ENCODE measurements around the gene ANK2. TPM values are rescaled to one million over a fixed set of nuclear protein-coding genes. Genes with fewer than 3 reads are reported as not detected.

Gene ANK2
- total RNA-seq, 2 donors from 2014 or later, result 70.0 to 124 TPM

DNA sequence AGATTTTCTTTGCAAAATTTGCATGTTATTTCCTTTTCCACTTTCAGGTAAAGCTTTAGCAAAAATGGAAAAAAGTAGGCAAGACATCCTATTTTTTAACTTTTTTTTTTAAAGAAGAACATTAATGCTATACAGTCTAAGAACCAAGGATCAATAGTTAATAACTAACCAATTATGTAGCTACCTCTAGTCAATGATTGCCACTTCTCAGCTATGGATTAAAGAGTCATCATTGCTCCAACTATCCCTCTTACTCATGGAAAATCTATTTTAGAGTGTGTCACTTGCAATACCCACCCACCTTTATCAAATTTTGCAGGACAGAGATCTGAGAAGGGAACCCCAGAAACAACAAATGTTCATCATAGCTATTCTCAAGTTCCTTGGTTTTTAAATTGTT lies 223.1 kb downstream of the ANK2 start:
- Histone ChIP-seq H3K9ac (ENCODE audit: extremely low read depth, low read length, poor library complexity, severe bottlenecking) (no peak overlapping the region), H3K27ac (ENCODE audit: low read depth, low read length) (no peak overlapping the region), H3K4me1 (ENCODE audit: control insufficient read depth, insufficient read depth, low read length) (peaks cover 8% of the 10 kb centered on the region), H3K27me3 (ENCODE audit: control insufficient read depth, insufficient read depth, low read length, poor library complexity, severe bottlenecking) (no peaks in the 10 kb centered on the region), H3K36me3 (ENCODE audit: control insufficient read depth, insufficient read depth, low read length) (peaks cover 30% of the 10 kb centered on the region), H3K9me3 (ENCODE audit: control insufficient read depth, low read length) (no peaks in the 10 kb centered on the region), H3K4me3 (ENCODE audit: low read length) (no peak overlapping the region)
- TF ChIP-seq, protein P1, sequence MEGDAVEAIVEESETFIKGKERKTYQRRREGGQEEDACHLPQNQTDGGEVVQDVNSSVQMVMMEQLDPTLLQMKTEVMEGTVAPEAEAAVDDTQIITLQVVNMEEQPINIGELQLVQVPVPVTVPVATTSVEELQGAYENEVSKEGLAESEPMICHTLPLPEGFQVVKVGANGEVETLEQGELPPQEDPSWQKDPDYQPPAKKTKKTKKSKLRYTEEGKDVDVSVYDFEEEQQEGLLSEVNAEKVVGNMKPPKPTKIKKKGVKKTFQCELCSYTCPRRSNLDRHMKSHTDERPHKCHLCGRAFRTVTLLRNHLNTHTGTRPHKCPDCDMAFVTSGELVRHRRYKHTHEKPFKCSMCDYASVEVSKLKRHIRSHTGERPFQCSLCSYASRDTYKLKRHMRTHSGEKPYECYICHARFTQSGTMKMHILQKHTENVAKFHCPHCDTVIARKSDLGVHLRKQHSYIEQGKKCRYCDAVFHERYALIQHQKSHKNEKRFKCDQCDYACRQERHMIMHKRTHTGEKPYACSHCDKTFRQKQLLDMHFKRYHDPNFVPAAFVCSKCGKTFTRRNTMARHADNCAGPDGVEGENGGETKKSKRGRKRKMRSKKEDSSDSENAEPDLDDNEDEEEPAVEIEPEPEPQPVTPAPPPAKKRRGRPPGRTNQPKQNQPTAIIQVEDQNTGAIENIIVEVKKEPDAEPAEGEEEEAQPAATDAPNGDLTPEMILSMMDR (conservative IDR thresholded peaks at IDR 0.05), result no peak
- no peak for DNase-seq
- Mint-ChIP-seq H3K27me3 (ENCODE audit: insufficient read depth) (no peaks in the 10 kb centered on the region), H3K4me3 (no peak overlapping the region), H3K36me3 (ENCODE audit: low read depth) (peaks cover 34% of the 10 kb centered on the region), H3K9me3 (peaks cover under 1% of the 10 kb centered on the region), H3K27ac (no peak overlapping the region), H3K4me1 (peaks cover 36% of the 10 kb centered on the region)

GRCh38 chr4:113273721-113274220 lies 224.3 kb downstream of the ANK2 start:
- H3K4me3 Mint-ChIP-seq, result no peak overlapping the region
- no peak for DNase-seq
- no peaks in the 10 kb centered on the region for H3K27me3 ChIP-seq (ENCODE audit: control insufficient read depth, insufficient read depth, low read length, poor library complexity, severe bottlenecking)
- no peaks in the 10 kb centered on the region for H3K9me3 ChIP-seq (ENCODE audit: control insufficient read depth, low read length)
- H3K27me3 Mint-ChIP-seq (ENCODE audit: insufficient read depth), result no peaks in the 10 kb centered on the region
- H3K4me1 ChIP-seq (ENCODE audit: control insufficient read depth, insufficient read depth, low read length), result peaks cover 8% of the 10 kb centered on the region
- H3K27ac Mint-ChIP-seq, result peak overlapping the region; percentile 49
- H3K36me3 ChIP-seq (ENCODE audit: control insufficient read depth, insufficient read depth, low read length), result peaks cover 40% of the 10 kb centered on the region
- TF ChIP-seq, protein P1 (conservative IDR thresholded peaks at IDR 0.05), result no peak
- no peak overlapping the region for H3K4me3 ChIP-seq (ENCODE audit: low read length)
- peaks cover 29% of the 10 kb centered on the region for H3K36me3 Mint-ChIP-seq (ENCODE audit: low read depth)
- H3K27ac ChIP-seq (ENCODE audit: low read depth, low read length), result no peak overlapping the region
- no peak overlapping the region for H3K9ac ChIP-seq (ENCODE audit: extremely low read depth, low read length, poor library complexity, severe bottlenecking)
- H3K9me3 Mint-ChIP-seq, result no peaks in the 10 kb centered on the region
- peaks cover 29% of the 10 kb centered on the region for H3K4me1 Mint-ChIP-seq

DNA sequence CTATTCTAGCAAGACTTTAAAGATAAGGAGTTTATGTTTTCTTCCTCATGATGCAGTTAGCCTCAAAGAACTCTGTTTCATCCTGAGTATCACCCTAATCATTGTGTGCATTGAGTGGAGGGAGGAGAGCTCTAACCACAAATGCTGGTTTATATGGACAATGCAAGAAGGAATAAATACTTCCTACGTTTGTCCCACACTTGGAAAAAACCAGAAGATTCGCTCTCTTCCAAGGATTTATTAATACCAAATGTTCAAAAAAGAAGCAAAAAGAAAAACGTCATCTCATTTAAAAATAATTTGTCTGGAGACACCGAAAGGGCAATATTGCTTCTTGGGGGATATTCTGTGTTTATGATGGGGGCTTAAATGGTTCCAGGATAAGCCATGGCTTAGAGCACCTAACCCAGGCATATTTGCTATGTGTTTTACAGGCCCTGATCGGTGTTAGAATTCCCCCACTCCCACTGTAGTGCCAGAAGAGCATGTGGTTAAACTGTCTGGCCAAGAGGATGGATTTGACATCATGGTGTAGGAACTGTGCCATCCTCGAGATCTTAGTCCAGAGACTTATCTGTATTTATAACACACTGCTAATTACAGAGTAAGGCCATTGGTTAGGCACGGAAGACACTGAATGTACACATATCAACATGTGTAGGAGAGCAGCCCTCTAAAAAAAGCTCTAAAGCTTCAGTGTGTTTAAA lies 227.2 kb downstream of the ANK2 start:
- peaks cover 41% of the 10 kb centered on the region for H3K36me3 Mint-ChIP-seq (ENCODE audit: low read depth)
- TF ChIP-seq, protein P1 (conservative IDR thresholded peaks at IDR 0.05), result no peak
- peaks cover 10% of the 10 kb centered on the region for H3K4me1 Mint-ChIP-seq
- Histone ChIP-seq H3K9me3 (ENCODE audit: control insufficient read depth, low read length) (no peaks in the 10 kb centered on the region), H3K9ac (ENCODE audit: extremely low read depth, low read length, poor library complexity, severe bottlenecking) (no peak overlapping the region), H3K27ac (ENCODE audit: low read depth, low read length) (no peak overlapping the region), H3K4me3 (ENCODE audit: low read length) (no peak overlapping the region), H3K4me1 (ENCODE audit: control insufficient read depth, insufficient read depth, low read length) (peaks cover 3% of the 10 kb centered on the region), H3K36me3 (ENCODE audit: control insufficient read depth, insufficient read depth, low read length) (peaks cover 59% of the 10 kb centered on the region), H3K27me3 (ENCODE audit: control insufficient read depth, insufficient read depth, low read length, poor library complexity, severe bottlenecking) (no peaks in the 10 kb centered on the region)
- H3K27me3 Mint-ChIP-seq (ENCODE audit: insufficient read depth), result no peaks in the 10 kb centered on the region
- no peak for DNase-seq
- 90 to 93% methylated on average over 2 to 7 of the region's 7 CpGs for WGBS, 2 experiments (ENCODE audit: insufficient coverage in 1 of 2, insufficient read length in 1 of 2)
- H3K4me3 Mint-ChIP-seq, result no peak overlapping the region
- no peak overlapping the region for H3K27ac Mint-ChIP-seq
- H3K9me3 Mint-ChIP-seq, result no peaks in the 10 kb centered on the region

Measured in endodermal cell (in vitro differentiated cells).